ELR (cell line): ENCODE measurements around the gene TRAPPC8.
"Not testable (repeated sequence)": the region's sequence is repeated elsewhere in the genome, so short reads cannot be mapped to it uniquely, and the experiment has no call there.

Source experiments
- DNase-seq: peaks from one replicate; pipeline ENCODE4 v3.0.0-alpha.2; 2015; ENCODE audit warnings: low read depth

The TRAPPC8 gene, protein sequence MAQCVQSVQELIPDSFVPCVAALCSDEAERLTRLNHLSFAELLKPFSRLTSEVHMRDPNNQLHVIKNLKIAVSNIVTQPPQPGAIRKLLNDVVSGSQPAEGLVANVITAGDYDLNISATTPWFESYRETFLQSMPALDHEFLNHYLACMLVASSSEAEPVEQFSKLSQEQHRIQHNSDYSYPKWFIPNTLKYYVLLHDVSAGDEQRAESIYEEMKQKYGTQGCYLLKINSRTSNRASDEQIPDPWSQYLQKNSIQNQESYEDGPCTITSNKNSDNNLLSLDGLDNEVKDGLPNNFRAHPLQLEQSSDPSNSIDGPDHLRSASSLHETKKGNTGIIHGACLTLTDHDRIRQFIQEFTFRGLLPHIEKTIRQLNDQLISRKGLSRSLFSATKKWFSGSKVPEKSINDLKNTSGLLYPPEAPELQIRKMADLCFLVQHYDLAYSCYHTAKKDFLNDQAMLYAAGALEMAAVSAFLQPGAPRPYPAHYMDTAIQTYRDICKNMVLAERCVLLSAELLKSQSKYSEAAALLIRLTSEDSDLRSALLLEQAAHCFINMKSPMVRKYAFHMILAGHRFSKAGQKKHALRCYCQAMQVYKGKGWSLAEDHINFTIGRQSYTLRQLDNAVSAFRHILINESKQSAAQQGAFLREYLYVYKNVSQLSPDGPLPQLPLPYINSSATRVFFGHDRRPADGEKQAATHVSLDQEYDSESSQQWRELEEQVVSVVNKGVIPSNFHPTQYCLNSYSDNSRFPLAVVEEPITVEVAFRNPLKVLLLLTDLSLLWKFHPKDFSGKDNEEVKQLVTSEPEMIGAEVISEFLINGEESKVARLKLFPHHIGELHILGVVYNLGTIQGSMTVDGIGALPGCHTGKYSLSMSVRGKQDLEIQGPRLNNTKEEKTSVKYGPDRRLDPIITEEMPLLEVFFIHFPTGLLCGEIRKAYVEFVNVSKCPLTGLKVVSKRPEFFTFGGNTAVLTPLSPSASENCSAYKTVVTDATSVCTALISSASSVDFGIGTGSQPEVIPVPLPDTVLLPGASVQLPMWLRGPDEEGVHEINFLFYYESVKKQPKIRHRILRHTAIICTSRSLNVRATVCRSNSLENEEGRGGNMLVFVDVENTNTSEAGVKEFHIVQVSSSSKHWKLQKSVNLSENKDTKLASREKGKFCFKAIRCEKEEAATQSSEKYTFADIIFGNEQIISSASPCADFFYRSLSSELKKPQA (N-terminal part only)

DNA sequence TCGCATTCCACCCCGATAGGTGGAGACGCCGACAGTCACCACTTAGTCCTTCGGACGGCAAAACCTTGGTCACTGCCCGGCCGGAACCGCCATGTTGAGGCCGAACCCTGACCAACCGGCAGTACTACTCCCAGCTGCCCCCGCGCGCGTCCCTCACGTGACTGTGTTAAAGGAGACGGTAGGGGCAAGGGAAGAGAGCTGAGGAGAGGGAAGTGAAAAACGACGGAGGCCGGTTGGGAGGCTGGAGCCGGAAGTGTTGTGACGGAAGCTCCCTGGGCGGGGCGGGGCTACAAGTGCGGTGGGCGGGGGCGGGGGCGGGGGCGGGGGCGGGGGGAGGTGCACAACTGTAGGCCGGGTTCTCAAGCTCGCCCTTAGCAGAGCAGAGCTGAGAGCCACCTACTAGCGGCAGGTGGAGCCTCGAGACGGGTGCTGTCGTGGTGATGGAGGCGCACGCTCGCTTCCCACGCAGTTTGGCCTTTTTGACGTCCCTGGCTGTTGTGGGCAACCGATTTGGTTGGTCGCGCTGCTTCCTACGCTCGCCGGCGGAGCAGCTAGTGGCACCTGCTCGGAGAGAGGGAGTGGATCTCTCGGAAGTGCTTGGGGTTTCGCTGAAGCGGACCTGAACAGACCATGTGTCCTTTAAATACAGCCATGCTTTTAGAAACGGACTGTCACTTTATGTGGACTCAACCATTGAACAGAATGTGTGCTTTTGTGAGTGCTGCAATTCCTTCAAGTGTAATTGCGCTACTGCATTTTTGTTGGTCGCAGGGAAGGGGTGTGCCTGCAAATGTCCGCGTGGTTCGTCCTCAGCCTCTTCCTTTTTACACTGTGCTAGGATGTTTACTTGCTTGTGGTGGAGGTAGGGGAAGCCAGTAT lies at the start of gene TRAPPC8:
TSS of gene TRAPPC8 (minus strand) at position 130 of the 879 bp plus-strand sequence. CDS start 364 bp downstream, outside the sequence.
- DNase-seq, result peak; percentile 99

DNA sequence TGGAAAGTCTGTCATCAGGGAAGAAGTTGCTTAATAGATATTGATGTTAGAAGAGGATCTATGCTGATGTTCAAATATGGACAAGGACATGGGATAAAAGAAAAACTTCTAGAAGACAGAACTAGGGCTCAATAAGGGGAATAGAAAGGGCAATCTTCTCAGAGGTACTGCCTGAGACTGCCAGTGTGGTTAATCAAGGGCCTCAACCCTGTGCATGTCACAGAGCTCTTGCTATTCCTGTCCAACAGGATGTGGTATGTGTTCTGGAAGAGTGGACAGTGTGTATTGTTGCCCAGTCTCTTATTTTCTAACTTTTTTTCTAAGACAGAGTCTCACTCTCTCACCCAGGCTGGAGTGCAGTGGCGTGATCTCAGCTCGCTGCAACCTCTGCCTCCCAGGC lies 47.9 kb upstream of the TRAPPC8 start:
- no peak for DNase-seq

DNA sequence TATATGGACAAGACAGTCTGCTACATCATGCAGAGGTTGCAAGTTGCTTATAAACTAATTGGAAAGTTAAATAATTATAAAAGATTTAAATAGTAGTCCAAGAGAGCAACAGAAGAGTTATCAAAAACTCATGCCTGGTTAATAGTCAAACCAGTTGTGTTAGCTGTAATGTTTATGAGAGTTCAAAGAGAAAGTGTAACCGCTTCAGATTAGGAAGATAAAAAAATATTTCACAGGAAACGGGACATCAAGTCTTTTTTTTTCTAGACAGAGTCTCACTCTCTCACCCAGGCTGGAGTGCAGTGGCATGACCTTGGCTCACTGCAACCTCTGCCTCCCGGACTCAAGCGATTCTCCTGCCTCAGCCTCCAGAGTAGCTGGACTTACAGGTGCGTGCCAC lies 41.0 kb upstream of the TRAPPC8 start:
- DNase-seq, result no peak

DNA sequence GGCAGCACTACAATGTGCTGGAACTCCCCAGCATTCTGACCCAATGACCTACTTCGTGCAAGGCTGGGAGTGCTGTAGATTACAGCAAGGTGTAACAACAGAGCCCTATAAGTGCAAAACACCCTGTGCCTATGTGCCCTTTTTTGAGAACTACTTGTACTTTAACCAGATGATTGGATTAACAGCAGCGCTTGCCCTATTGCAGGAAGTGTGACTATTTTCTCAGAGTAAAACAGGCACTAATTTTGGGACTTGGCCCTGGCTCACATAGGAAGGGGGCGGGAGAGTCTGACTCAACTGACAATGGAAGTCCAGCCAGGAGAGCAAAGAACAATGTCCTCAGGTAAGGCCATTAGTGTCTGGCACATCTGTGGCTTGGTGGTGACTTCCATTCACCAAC lies 40.1 kb upstream of the TRAPPC8 start:
- no peak for DNase-seq

DNA sequence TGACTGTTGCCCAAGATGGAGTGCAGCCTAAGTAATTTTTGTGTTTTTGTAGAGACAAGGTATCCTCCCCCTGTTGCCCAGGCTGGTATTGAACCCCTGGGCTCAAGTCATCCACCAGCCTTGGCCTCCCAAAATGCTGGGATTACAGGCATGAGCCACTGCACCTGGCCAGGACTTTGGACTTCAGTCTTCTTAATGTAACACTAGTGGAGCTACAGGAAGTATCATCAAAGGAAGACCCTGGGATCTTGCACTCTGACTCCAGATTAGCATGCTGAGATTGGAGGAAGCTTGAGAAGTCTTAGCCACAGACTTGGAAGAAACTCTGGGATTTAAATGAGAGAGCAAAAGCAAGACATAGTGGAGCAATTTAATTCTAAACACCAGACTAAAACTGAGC lies 37.9 kb upstream of the TRAPPC8 start:
- DNase-seq, result no peak

DNA sequence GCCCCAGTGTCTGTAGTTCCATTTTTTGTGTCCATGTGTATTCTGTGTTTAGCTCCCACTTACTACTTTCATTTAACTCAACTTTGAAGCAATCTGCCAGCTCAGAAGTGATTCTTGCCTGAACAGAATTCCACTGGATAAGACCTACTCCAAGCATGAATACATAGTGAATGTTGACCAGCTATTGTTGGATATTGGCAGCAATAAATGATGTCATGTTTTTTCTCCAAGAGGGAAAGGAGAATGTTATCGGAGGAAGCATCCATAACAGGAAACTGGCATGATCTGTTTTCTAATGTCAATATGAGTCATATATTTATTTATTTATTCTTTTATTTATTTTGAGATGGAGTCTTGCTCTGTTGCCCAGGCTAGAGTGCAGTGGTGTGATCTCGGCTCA lies 36.8 kb upstream of the TRAPPC8 start:
- DNase-seq, result no peak

DNA sequence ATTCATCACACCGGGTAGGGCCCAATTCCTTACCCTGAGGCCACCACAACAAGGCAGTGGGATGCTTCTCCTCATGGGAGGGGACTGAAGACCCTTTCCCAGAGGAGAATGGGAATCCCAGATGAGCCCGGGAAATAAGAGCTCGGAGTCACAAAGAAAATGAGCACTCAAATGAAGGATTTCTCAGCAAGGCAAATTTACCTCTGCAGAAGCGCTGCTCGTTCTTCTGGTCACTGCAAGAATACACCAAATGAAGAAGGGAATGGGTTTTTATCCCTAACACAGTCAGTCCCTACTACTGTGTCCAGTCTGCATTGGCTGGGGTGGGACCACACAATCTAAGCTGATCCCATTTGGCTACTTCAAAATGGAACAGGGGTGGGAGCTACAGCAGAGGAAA lies 35.7 kb upstream of the TRAPPC8 start:
- DNase-seq, result no peak

DNA sequence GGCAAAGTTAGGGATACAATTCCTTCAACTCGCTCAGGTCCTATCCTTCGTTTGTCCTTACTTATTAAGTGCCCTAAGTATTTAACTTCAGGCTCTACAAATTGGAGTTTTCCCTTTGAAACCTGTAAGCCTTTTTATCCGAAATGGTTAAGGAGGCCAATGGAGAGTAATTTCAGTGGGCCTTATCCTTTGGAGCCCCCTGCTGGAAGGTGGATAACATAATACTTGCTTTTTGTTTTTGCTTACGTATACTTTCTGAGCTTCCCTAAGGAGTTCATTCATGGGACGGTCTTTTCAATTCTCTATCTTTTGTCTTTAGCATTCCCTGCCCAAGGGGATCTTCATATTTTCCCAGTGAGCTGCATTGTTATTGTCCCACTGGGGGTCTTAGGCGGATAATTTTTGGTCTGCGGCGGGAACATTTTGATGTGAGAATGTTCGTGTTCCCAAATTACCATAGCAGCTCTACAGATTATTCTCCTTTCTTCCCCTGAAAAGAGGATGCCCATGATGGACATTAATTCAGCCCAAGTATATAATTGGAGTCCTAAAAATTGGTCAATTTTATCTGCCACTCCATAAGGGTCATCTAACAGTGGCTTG lies 34.4 kb upstream of the TRAPPC8 start:
- peak; percentile 56 for DNase-seq

DNA sequence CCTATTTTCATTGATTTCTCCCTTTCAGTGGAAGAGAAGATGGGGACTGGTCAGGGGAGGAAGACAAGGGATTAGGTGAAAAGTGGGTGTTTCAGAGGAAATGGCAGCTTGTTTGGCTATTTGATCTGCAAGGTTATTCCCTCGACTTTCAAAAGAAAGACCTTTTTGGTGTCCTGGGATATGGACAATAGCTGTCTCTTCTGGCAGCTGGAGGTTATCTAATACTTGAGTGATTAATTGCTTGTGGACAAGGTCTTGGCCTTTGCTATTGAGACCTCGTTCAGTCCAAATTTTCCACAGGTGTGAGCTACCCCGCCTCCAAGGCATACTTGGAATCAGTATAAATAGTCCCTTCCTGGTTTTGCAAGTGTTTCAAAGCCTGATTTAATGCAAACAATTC lies 33.3 kb upstream of the TRAPPC8 start:
- DNase-seq, result no peak

DNA sequence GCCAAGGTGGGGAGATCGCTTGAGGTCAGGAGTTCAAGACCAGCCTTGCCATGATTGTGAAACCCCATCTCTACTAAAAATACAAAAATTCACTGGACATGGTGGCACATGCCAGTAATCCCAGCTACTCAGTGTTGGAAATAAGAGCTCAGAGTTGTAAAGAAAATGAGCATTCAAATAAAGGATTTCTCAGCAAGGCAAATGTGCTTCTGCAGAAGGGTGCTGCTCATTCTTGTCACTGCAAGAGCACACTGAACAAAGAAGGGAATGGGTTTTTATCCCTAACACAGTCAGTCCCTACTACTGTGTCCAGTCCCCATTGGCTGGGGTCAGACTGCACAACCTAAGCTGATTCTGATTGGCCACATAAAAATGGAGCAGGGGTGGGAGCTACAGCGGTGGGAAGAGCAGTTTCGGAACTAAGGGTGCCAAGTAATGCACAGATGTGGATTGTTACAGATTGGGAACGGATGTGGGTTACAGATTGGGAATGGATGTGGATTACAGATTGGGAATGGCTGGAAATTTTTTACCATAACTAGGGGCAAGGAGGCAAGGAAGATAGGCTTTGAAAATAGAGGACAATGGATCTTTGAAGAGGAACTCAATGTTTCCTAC lies 31.1 kb upstream of the TRAPPC8 start:
- DNase-seq, result peak; percentile 13

DNA sequence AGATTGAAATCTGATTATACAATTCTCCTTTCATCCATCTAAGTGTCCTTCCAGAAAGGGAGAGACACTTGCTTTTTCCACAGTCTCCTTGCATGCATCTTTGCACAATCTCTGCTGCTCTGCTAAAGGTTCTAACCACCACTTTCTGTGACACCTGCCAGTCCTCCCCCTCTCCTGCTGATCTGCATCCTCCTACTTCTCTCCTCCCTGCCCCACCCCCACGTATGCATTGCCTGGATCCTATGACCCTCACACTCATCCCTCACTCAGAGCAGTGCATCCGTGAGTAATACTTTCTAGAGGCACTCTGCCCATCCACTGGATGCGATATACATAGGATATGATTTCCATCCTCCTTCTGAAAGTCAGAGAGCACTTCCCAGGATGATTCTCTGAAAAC lies 27.7 kb upstream of the TRAPPC8 start:
- peak; percentile 8 for DNase-seq

DNA sequence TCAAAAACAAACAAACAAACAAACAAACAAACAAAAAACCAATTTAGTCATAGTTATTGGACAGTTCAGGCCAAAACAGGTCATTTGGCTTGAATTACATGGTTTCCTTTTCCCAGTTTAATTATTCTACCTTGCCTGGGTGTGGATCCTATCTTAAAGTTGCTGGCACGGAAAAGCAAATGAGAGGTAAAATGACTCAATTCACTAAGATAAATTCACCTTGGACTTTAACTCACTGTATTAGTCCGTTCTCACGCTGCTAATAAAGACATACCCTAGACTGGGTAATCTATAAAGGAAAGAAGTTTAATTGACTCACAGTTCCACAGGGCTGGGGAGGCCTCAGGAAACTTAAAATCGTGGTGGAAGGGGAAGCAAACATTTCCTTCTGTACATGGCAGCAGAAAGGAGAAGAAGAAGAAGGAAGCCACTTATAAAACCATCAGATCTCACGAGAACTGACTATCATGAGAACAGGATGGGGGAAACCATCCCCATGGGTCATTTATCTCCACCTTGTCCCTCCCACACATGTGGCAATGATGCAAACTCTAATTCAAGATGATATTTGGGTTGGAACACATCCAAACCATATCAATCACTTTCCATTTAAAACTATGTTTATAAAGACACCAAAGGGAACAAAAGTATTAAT lies 22.5 kb upstream of the TRAPPC8 start:
- DNase-seq, result no peak

DNA sequence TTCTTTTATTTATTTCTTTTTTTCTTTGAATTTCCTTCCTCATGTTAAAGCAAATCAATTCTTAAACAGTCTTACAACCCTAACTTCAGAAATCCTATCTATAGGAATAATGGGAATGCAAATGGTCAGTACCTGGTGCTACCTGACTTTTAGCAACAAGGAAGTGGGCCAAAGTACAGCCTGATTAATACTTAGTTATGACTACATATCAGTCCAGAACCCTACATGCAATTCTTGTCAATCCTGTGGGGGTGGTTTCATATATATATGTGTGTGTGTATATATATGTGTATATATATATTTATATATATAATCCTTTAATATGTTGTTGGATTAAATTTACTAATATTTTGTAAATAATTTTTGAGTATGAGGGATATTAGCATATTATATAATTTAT lies 14.8 kb upstream of the TRAPPC8 start:
- no peak for DNase-seq

DNA sequence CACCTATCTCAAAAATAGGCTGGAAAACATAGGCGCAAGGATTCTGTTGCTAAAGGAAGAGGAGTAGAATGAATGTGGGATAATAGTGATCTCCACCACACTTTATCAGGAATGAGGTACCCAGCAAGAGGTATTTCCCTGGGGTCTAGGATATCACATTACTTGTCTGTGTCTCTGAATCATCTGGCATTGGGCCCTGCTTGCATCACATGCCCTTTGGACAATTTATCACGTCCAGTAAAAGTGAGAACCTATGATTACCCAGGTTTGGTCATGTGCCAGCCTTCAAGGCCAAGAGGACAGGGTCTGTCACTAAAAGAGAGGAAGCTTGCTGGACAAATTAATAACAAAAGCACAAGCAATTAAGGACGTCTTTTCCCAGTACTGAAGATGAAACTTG lies 11.4 kb upstream of the TRAPPC8 start:
- DNase-seq, result peak; percentile 17

DNA sequence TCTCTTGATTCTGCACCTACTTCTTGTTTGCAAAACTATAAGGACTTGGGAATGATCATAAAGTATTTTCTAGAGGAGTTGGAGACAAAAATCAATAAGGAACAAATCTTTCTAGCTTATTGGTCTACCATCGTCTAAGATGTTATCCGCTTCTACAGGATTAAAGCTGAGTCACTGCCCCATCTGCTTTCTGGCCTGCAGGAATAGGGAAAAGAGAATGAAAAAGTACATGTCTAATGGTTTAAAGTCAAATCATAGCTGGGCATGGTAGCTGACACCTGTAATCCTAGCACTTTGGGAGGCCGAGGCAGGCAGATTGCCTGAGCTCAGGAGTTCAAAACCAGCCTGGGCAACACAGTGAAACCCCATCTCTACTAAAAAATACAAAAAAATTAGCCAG lies 10.8 kb upstream of the TRAPPC8 start:
- not testable (repeated sequence) for DNase-seq

DNA sequence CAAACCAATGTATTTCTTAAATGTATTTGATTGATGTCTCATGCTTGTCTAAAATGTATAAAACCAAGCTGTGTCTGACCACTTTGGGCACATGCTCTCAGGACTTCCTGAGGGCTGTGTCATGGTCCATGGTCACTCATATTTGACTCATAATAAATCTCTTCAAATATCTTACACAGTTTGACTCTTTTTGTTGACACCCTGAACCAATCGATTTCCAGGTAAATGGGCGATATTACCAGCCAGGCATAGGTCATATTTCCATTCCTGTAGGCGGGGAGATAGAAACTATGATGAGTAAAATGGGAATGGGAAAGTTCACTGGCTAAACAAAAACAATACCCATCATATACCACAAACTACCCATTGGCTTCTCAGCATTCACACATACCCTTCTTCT lies 9.3 kb upstream of the TRAPPC8 start:
- DNase-seq, result no peak

DNA sequence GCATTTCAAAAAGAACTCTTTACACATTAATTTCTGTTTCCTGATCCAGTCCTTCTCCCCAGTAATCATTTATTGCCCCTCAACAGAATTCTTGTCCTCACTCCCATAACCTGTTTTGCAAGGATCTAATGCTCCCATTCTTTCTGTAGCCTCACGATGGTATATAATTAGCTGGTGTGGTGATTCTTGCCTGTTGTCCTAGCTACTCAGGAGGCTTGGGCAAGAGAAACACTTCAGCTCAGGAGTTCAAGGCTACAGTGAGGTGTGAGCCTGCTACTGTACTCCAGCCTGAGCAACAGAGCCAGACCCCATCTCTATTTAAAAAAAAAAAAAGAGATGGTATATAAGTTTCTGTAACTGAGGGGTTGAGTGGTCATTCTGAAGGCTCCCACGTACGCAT lies 7.7 kb upstream of the TRAPPC8 start:
- no peak for DNase-seq

DNA sequence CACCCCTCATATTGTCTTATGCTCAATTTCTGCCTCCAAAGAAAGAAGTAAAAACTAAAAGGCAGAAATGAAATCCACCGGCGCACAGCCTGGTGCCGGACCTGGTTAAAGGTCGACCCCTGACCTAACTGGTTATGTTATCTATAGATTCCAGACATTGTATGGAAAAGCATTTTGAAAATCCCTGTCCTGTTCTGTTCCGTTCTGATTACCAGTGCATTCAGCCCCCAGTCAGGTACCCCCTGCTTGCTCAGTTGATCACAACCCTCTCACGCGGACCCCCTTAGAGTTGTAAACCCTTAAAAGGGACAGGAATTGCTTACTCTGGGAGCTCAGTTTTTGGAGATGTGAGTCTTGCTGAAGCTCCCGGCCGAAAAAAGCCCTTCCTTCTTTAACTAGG lies 5.4 kb upstream of the TRAPPC8 start:
- DNase-seq, result not testable (repeated sequence)

DNA sequence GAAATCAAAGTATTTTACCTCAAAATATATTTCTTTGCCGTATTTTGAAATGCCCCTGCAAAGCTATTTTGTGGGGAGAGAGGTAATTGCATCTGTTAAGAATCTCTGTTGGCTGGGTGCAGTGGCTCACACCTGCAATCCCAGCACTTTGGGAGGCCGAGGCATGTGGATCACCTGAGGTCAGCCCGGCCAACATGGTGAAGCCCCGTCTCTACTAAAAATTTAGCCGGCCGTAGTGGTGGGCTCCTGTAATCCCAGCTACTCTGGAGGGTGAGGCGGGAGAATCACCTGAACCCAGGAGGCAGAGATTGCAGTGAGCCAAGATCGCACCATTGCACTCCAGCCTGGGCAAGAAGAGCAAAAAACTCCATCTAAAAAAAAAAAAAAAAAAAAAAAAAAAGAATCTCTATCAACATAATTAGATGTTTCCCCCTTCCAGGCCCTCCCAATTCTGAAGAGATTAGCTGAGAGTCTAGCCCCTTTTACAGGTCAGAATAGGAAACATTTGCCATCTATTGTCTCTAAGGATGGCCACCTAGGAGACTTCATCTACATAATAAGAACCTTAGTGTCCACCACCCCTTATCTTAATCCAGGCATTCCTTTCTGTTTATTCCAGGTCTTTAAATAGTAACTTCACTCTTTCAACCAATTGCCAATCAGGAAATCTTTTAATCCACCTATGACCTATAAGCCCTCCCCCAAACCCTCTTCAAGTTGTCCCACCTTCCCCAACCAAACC lies 3.5 kb upstream of the TRAPPC8 start:
- no peak for DNase-seq
